Measurements from ENCODE around the gene EIF2AK3.
"Not testable (repeated sequence)": the region's sequence is repeated elsewhere in the genome, so short reads cannot be mapped to it uniquely, and the experiment has no call there.

EIF2AK3 gene

DNA sequence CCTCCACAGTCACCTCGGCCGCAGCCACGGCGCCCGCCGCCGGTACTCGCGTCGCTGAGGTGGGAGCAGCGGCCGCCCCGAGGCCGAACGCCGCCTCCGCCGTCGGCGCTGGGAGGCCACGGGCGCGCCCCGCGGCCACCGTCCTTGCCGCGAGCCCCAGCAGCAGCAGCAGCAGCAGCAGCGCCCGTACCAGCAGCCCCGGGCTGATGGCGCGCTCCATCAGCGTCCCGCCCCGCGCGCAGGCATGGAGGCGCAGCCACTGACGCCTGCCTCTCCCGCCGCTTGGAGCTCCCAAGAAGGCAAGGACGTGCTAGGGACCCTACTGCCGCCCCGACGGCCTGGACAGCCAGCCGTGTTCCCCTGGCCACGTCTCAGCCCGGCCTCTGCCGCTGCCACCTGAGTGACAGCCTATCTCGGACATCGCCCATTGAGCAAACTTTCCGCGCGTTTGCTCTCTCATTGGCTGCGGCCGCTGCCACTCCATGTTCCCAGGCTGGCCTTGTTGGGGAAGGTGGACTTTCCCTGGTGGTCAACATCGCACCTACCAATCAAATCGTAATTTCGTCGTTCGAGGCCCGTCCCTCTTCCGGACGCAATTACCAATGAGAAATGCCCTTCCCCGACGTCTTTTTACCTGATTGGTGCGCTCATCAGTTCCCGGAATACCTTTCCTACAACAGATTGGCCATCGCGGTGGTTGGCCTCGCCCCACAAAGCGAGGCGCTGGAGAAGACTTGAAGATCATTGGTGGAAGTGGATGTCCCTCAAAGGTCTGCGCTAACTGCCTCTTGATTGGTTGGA is at the start of gene EIF2AK3:
TSS of gene EIF2AK3 (minus strand) at position 410 of the 801 bp plus-strand sequence. CDS start at position 220, 190 bp downstream.
- peak; percentile 93 for DNase-seq (ENCODE audit: low read depth)

DNA sequence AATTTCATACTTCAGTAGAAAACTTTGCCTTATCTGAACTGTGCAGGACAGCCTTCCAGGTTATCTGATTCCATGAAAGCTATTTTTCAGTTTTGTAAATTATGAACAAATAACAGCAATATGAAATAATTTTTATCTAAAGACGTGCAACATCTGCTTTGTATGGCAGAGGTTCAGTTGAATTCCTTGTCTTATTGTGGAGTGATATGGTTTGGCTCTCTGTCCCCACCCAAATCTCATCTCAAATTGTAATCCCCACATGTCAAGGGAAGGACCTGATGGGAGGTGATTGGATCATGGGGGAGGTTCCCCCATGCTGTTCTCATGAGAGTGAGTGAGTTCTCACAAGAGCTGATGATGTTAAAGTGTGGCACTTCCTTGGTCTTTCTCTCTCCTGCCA is 46.1 kb upstream of the EIF2AK3 start:
- DNase-seq (ENCODE audit: low read depth): no peak

GRCh38 chr2:88671786-88672427 is 44.6 kb upstream of the EIF2AK3 start:
- no peak for DNase-seq (ENCODE audit: low read depth)

DNA sequence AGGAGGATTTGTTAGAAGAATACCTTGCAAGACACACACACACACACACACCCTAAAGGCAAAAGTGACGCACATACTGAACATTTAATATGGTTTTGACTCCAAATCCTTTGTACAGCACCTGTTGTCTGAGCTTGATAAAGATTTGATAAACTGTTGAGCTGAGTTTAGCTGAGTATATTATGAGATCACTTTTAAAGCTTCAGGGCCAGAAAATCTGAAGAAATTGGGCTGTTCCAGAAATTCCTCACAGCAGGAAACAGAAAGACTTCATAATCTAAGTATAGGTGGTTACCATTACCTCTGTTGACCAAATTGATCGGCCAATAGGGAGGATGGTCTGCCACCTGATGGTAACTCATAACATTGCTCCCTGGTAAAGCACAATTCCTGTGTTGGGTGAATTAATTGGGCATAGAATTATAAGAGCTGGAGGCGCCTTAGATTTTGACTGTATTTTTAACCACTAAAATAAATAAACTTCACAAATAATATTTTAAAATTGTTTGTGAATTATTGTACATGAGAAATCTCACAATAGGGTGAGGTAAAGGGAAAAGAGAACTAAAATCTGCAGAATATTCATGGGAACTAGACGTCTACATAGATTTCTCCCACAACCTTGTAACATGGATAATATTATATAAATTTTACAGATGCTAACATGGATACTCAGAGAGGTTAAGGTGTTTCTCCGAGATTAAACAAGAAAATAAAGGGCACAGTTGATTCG is 42.4 kb upstream of the EIF2AK3 start:
- no peak for DNase-seq (ENCODE audit: low read depth)

GRCh38 chr2:88668862-88669261 is 41.6 kb upstream of the EIF2AK3 start:
- no peak for DNase-seq (ENCODE audit: low read depth)

- DNase-seq (ENCODE audit: low read depth): no peak
Observed at GRCh38 chr2:88667219-88667618, 40.0 kb upstream of the EIF2AK3 start.

GRCh38 chr2:88666576-88666975 is 39.3 kb upstream of the EIF2AK3 start:
- no peak for DNase-seq (ENCODE audit: low read depth)

- no peak for DNase-seq (ENCODE audit: low read depth)
Observed at GRCh38 chr2:88660622-88661021, 33.4 kb upstream of the EIF2AK3 start.

- DNase-seq (ENCODE audit: low read depth): no peak
Observed at GRCh38 chr2:88659538-88659915, 32.3 kb upstream of the EIF2AK3 start.

- no peak for DNase-seq (ENCODE audit: low read depth)
Observed at GRCh38 chr2:88658881-88659537, 31.7 kb upstream of the EIF2AK3 start.

DNA sequence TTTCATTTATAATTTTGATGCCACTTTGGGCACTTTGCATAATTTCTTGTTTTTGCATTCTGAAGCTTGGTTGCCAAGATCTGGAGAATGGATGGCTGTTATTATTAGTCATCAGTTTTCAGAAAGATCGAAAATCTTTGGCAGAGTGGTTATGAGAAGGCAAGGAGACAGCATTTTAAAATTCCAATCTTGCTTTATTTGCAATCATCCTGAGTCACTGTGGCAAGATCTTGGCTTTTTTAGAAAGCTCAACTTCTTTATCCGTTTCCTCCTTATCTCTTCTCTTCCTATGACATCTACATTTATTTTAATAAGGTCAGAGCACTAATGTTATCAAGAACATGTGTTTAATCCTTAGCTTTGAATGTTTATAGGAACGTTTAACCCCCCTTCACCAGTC is 31.1 kb upstream of the EIF2AK3 start:
- DNase-seq (ENCODE audit: low read depth): no peak

- DNase-seq (ENCODE audit: low read depth): no peak
Observed at GRCh38 chr2:88657131-88657530, 29.9 kb upstream of the EIF2AK3 start.

DNA sequence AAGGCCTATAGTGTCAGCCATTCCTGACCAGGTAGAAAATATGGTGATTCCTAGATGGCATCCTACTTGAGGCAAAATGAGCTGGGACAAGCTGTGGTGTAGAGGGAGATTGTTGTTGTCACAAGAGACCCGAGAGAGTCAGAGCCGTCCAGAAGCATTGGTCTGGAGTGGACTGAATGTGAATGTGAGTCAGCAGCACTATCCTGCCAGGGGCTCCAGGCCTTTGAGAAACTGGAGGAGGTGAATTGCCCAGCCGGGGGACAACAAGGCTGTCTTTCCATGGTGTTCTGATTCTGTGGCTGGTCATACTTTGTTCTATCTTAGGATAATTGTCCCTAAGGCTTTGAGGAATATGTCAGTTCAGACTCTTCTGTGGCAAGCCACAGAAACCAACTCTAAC is 29.4 kb upstream of the EIF2AK3 start:
- no peak for DNase-seq (ENCODE audit: low read depth)

DNA sequence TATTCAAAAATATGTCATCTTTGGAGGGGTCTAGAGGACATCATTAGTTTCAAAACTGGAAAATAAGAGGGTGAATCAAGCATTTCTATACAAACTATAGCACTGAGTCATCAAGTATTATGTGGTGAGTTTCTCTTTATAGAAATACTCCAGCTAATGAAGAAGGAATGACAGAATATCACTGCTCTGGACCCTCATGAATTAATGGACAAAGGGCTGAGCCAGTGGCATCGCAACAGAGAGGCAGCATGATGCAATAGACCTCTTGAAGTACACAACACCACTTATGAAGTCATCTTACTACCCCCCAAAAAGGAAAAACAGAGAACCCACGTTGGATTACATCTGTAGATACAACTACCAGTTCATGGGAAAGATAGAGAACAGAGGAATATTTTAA is 27.4 kb upstream of the EIF2AK3 start:
- no peak for DNase-seq (ENCODE audit: low read depth)

DNA sequence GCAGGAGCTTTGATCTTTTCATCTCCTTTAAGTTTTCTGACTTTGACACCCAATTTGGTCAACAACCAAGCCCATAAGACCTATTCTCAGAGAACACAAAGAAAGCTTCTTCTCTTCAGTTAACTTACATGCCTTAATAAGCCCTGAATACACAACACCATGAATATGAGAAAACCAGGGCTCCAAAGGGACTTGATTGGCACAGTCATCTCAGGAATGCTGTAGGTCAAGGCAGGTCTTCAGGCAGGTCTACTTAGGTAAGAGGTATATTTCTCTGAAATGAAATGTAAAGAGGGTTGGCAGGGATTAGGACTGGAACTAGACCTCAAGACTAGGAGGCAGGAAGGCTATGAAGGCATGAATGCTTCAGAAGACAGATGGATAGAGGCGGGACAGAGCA is 24.4 kb upstream of the EIF2AK3 start:
- DNase-seq (ENCODE audit: low read depth): no peak

DNA sequence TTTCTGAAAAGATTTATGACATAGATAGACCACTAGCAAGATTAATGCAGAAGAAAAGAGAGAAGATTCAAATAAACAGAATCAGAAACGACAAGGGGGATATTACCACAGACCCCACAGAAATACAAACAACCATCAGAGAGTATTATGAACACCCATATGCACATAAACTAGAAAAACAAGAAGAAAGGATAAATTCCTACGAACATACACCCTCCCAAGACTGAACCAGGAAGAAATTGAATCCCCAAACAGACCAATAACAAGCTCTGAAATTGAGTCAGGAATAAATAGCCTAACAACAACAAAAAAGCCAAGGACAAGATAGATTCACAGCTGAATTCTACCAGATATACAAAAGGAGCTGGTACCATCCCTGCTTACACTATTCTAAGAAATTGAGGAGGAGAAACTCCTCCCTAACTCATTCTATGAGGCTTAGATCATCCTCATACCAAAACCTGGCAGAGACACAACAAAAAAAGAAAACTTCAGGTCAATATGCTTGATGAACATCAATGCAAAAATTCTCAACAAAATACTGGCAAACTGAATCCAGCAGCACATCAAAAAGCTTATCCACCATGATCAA is 18.1 kb upstream of the EIF2AK3 start:
- DNase-seq (ENCODE audit: low read depth): not testable (repeated sequence)

DNA sequence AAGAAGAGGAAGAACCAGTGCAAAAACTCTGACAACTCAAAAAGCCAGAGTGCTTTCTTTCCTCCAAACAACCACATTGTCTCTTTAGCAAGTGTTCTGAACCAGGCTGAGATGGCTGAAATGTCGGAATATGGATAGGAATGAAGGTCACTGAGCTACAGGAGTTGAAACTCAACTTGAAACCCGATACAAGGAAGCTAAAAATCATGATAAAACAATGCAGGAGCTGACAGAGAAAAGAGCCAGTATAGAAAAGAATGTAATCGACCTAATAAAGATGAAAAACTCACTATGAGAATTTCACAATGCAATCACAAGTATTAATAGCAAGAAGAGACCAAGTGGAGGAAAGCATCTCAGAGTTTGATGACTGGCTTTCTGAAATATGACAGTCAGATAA is 15.0 kb upstream of the EIF2AK3 start:
- no peak for DNase-seq (ENCODE audit: low read depth)

- no peak for DNase-seq (ENCODE audit: low read depth)
Observed at GRCh38 chr2:88641330-88641729, 14.1 kb upstream of the EIF2AK3 start.

DNA sequence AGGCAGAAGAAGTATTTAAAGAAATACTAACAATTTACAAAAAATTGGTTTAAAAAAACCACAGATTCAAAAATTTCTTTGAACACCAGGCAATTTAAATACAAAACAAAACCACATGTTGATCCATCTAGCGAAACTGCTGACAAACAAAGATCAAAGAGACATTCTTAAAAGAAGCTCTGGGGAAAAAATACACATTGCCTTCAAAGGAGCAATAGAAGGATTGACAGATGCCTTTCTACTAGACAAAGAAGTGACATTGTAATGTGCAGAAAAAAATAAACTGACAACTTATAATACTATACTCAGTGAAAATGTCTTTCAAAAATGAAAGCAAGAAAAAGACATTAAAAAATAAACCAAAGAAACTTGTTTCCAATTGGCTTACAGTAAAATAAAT is 12.6 kb upstream of the EIF2AK3 start:
- no peak for DNase-seq (ENCODE audit: low read depth)

DNA sequence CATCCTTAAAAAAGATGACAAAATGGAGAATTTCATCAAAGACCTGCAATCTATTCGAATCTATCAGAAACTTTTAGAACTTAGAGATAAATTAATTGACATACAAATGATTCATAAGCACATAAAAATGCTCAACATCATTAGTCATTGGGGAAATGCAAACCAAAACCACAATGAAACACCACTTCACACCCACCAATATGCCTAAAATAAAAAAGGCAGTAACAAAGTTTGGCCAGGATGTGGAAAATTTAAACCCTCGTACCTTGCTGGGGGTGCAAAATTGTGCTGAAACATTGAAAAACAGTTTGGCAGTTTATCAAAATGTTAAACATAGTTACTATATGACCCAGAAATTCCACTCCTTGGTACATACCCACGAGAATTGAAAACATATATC is 11.5 kb upstream of the EIF2AK3 start:
- no peak for DNase-seq (ENCODE audit: low read depth)

DNA sequence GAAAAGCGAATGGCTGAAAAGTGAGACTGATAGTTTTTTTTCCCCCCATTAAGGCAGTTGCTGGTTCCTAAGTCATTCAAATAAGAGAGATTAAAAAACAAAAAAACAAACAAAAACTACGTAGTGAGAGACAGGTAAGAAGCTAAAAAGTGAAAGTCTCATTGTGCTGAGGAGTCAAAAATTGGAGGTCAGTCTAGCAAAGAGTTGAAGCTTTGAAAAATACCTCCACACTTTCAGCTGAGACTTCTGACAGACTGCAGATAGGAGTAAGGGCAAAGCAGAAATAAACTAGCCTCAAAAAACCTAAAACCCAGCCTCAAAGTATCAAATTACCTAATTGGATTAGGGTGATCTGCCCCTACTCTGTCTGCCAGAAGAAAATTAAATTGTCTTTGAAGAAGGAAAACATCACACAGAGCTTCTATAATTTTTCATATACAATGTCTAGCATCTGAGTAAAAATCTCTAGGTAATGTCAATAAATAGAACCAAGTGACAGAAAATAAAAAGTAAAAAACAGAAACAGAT is 10.9 kb upstream of the EIF2AK3 start:
- no peak for DNase-seq (ENCODE audit: low read depth)

DNA sequence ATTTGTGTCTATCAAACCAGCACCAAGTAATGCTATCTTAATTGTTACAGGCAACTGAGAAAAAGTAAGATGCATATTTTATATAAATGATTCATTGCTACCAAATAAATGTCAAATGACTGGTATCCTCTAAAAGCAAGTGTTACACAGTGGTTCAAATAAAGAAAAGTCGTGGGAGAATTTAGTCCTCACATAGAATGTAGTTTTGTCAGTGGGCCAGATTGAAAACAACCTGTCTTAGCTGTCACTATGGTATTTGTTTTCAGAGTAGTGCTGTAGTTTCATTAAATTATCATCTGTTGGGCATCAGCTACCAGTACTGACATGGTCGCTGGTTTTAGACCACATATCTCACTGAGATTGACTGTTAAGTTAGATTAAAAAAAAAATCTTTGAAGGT is 10.2 kb upstream of the EIF2AK3 start:
- DNase-seq (ENCODE audit: low read depth): no peak
